ENCODE measurements around the gene MALRD1.
"Not testable (repeated sequence)": the region's sequence is repeated elsewhere in the genome, so short reads cannot be mapped to it uniquely, and the experiment has no call there.

MALRD1 gene

GRCh38 chr10:19710600-19710999, 662.0 kb downstream of the MALRD1 start:
- DNase-seq (ENCODE audit: low read depth in 2 of 2) = no peak

- DNase-seq (ENCODE audit: low read depth in 2 of 2) = no peak
Measured at GRCh38 chr10:19713159-19713558, 664.6 kb downstream of the MALRD1 start.

GRCh38 chr10:19713800-19714525, 665.4 kb downstream of the MALRD1 start:
- no peak for DNase-seq (ENCODE audit: low read depth in 2 of 2)

GRCh38 chr10:19719284-19719683, 670.7 kb downstream of the MALRD1 start:
- DNase-seq (ENCODE audit: low read depth in 2 of 2) = no peak

- no peak for DNase-seq (ENCODE audit: low read depth in 2 of 2)
Measured at GRCh38 chr10:19724287-19724686, 675.7 kb downstream of the MALRD1 start.

GRCh38 chr10:19728376-19728775, 679.8 kb downstream of the MALRD1 start:
- DNase-seq (ENCODE audit: low read depth in 2 of 2) = no peak

- no peak for DNase-seq (ENCODE audit: low read depth in 2 of 2)
Measured at GRCh38 chr10:19728964-19729363, 680.4 kb downstream of the MALRD1 start.

- DNase-seq (ENCODE audit: low read depth in 2 of 2) = no peak
Measured at GRCh38 chr10:19730167-19730906, 681.7 kb downstream of the MALRD1 start.

- no peak for DNase-seq (ENCODE audit: low read depth in 2 of 2)
Measured at GRCh38 chr10:19730907-19731217, 682.3 kb downstream of the MALRD1 start.

GRCh38 chr10:19731560-19731959, 683.0 kb downstream of the MALRD1 start:
- DNase-seq (ENCODE audit: low read depth in 2 of 2) = no peak

GRCh38 chr10:19738440-19738839, 689.8 kb downstream of the MALRD1 start:
- DNase-seq (ENCODE audit: low read depth in 2 of 2) = no peak

GRCh38 chr10:19739232-19739631, 690.6 kb downstream of the MALRD1 start:
- DNase-seq (ENCODE audit: low read depth in 2 of 2) = not testable (repeated sequence)

- not testable (repeated sequence) for DNase-seq (ENCODE audit: low read depth in 2 of 2)
Measured at GRCh38 chr10:19742144-19742543, 693.5 kb downstream of the MALRD1 start.

GRCh38 chr10:19745672-19746071, 697.1 kb downstream of the MALRD1 start:
- no peak for DNase-seq (ENCODE audit: low read depth in 2 of 2)

GRCh38 chr10:19749185-19749729, 700.7 kb downstream of the MALRD1 start:
- DNase-seq (ENCODE audit: low read depth in 2 of 2) = no peak

GRCh38 chr10:19750972-19751371, 702.4 kb downstream of the MALRD1 start:
- no peak for DNase-seq (ENCODE audit: low read depth in 2 of 2)

- DNase-seq (ENCODE audit: low read depth in 2 of 2) = no peak
Measured at GRCh38 chr10:19756919-19757318, 708.3 kb downstream of the MALRD1 start.

- no peak for DNase-seq (ENCODE audit: low read depth in 2 of 2)
Measured at GRCh38 chr10:19762026-19762425, 713.4 kb downstream of the MALRD1 start.

- no peak for DNase-seq (ENCODE audit: low read depth in 2 of 2)
Measured at GRCh38 chr10:19764111-19764510, 715.5 kb downstream of the MALRD1 start.

GRCh38 chr10:19767876-19768275, 719.3 kb downstream of the MALRD1 start:
- DNase-seq (ENCODE audit: low read depth in 2 of 2) = no peak

- not testable (repeated sequence) for DNase-seq (ENCODE audit: low read depth in 2 of 2)
Measured at GRCh38 chr10:19769826-19770225, 721.2 kb downstream of the MALRD1 start.

GRCh38 chr10:19772972-19773371, 724.4 kb downstream of the MALRD1 start:
- no peak for DNase-seq (ENCODE audit: low read depth in 2 of 2)

- DNase-seq (ENCODE audit: low read depth in 2 of 2) = no peak
Measured at GRCh38 chr10:19775296-19775695, 726.7 kb downstream of the MALRD1 start.
